K562 (cell line): ENCODE measurements around the gene AP2A2. TPM values are rescaled to one million over a fixed set of nuclear protein-coding genes. Genes with fewer than 3 reads are reported as not detected.

Experiments
- ATAC-seq: fragments of 200-7000 bp; cut with Tn5 transposase; 3 replicates; pipeline ENCODE4 v1.9.1; 2020; ENCODE audit warnings: moderate library complexity
- BruUV-seq: library from RNA; stranded (reverse); fragments of 400-500 nt; replicated peaks from 2 replicates; lab custom pipeline; 2021; lab: Mats Ljungman, UMichigan
- CTCF ChIA-PET: fragments of 300-600 bp; formaldehyde crosslinking; extraction: SDS; loops from one replicate; lab custom pipeline; 2021; ENCODE audit warnings: low intra/inter-chr PET ratio; lab: Yijun Ruan, JAX
- POLR2A ChIA-PET: fragments of 300-600, 350-650 bp; sonication (Branson Sonifier 250); formaldehyde crosslinking; extraction: SDS; loops from one replicate; lab custom pipeline; 2021; ENCODE audit warnings: antibody characterized with exemption, inconsistent platforms; lab: Yijun Ruan, JAX
- DNase-seq, 4 experiments: peaks; one replicate each; pipeline versions ENCODE4 v3.0.0 to v3.0.0-alpha.2; 2011 to 2018; ENCODE audit warnings: low spot score in 3 of 4, mixed read lengths in 3 of 4; ENCODE audit errors: extremely low read depth in 1 of 4
- FAIRE-seq: peaks from 2 replicates; lab custom pipeline; 2011; peaks lifted over from hg19 to GRCh38; lab: Jason Lieb, UNC
- H2AFZ ChIP-seq: 2 replicates; pipeline ENCODE4 v1.6.0; 2011; ENCODE audit warnings: low read depth, low read length, control low read depth, inconsistent platforms
- H3K27ac ChIP-seq: fragments of 200-600 bp; 3 replicates; pipeline ENCODE4 v1.8.0; 2011; ENCODE audit warnings: low read depth, mild to moderate bottlenecking, control low read depth, inconsistent platforms, low read length, moderate library complexity, mixed read lengths; ENCODE audit errors: extremely low read depth
- H3K27me3 ChIP-seq, 2 experiments: fragments of 300-600 bp in 1 of 2; 2 replicates in 1 of 2; 3 replicates in 1 of 2; pipeline versions ENCODE4 v1.6.0 to v1.8.0; 2011; ENCODE audit warnings: inconsistent platforms in 2 of 2, low read length in 2 of 2, mild to moderate bottlenecking in 1 of 2, mixed read lengths in 1 of 2, moderate library complexity in 1 of 2; ENCODE audit not compliant: control insufficient read depth in 2 of 2, insufficient read depth in 2 of 2
- H3K36me3 ChIP-seq: fragments of 300-600 bp; 3 replicates; pipeline ENCODE4 v1.8.0; 2011; ENCODE audit warnings: mild to moderate bottlenecking, low read length, inconsistent platforms; ENCODE audit not compliant: control insufficient read depth, insufficient read depth
- H3K4me1 ChIP-seq, 2 experiments: fragments of 200-600 bp in 1 of 2; replicated peaks in 1 of 2; 2 replicates in 1 of 2; 3 replicates in 1 of 2; pipeline versions ENCODE4 v1.5.1 to v1.8.0; 2011; ENCODE audit warnings: inconsistent platforms in 2 of 2, low read length in 2 of 2, mild to moderate bottlenecking in 1 of 2, mixed read lengths in 1 of 2, moderate library complexity in 1 of 2; ENCODE audit not compliant: control insufficient read depth in 2 of 2, insufficient read depth in 2 of 2
- H3K4me2 ChIP-seq: 2 replicates; pipeline ENCODE4 v1.6.1; 2011; ENCODE audit warnings: low read length, control low read depth, inconsistent platforms, mixed read lengths; ENCODE audit not compliant: insufficient read depth
- H3K4me3 ChIP-seq: fragments of 200-600 bp; sonication (generic), shearing (Covaris generic); 2 replicates; pipeline ENCODE4 v1.5.1; 2016; ENCODE audit warnings: control low read depth, inconsistent platforms
- H3K79me2 ChIP-seq: fragments of 200-600 bp; 3 replicates; pipeline ENCODE4 v1.8.0; 2011; ENCODE audit warnings: low read length, inconsistent platforms; ENCODE audit not compliant: control insufficient read depth, insufficient read depth
- H3K9ac ChIP-seq, 2 experiments: 2 replicates each; pipeline versions ENCODE4 v1.6.0 to v1.6.1; 2011; ENCODE audit warnings: low read depth in 2 of 2, low read length in 2 of 2, control low read depth in 1 of 2, inconsistent platforms in 1 of 2, mild to moderate bottlenecking in 1 of 2, mixed read lengths in 1 of 2; ENCODE audit not compliant: insufficient read depth in 1 of 2
- H3K9me1 ChIP-seq: one replicate; pipeline ENCODE4 v1.6.0; 2011; ENCODE audit warnings: inconsistent platforms, mild to moderate bottlenecking, low read length, moderate library complexity; ENCODE audit not compliant: control insufficient read depth, insufficient read depth
- H3K9me3 ChIP-seq: replicated peaks from 2 replicates; pipeline ENCODE4 v1.5.1; 2011; ENCODE audit warnings: low read depth, low read length, inconsistent platforms; ENCODE audit not compliant: control insufficient read depth, insufficient read depth
- H4K20me1 ChIP-seq: replicated peaks from 2 replicates; pipeline ENCODE4 v1.6.1; 2011; ENCODE audit warnings: low read length, inconsistent platforms, mixed read lengths; ENCODE audit not compliant: control insufficient read depth, insufficient read depth
- C11orf30 ChIP-seq: fragments of 450-650 bp; IDR thresholded peaks from 2 replicates; pipeline ENCODE4 v1.6.1; 2016; ENCODE audit warnings: low read depth, mild to moderate bottlenecking
- CHD4 ChIP-seq: fragments of 200-600 bp; sonication (generic); IDR thresholded peaks from 3 replicates; pipeline ENCODE4 v1.6.1; 2012; ENCODE audit warnings: low read depth, mild to moderate bottlenecking, mixed read lengths, low read length, inconsistent platforms; ENCODE audit not compliant: insufficient read depth, insufficient replicate concordance, poor library complexity, severe bottlenecking
- CTBP1 ChIP-seq: fragments of 450-650 bp; IDR thresholded peaks from 2 replicates; pipeline ENCODE4 v1.6.1; 2016; ENCODE audit warnings: borderline replicate concordance
- ELK3 ChIP-seq: fragments of 450-650 bp; formaldehyde crosslinking; IDR thresholded peaks from 2 replicates; pipeline ENCODE4 v1.4.0; 2020; ENCODE audit warnings: mild to moderate bottlenecking
- FOXK2 ChIP-seq, 2 experiments: fragments of 450-650 bp; IDR thresholded peaks in 1 of 2; conservative IDR thresholded peaks in 1 of 2; 2 replicates each; pipeline ENCODE4 v1.6.1; 2016; ENCODE audit warnings: low read depth in 2 of 2, mild to moderate bottlenecking in 1 of 2
- KLF10 ChIP-seq: fragments of 250-450 bp; sonication (Bioruptor Pico); IDR thresholded peaks from 2 replicates; pipeline ENCODE4 v1.6.1; 2021; ENCODE audit warnings: matching md5 sums
- NCOA4 ChIP-seq: fragments of 450-650 bp; IDR thresholded peaks from 2 replicates; pipeline ENCODE4 v1.6.1; 2018; ENCODE audit warnings: mild to moderate bottlenecking; ENCODE audit not compliant: partially characterized antibody
- POLR2AphosphoS2 ChIP-seq: IDR thresholded peaks from 2 replicates; pipeline ENCODE4 v1.6.1; 2012; ENCODE audit warnings: low read length, improper control_type of control experiment
- SMARCE1 ChIP-seq: fragments of 450-650 bp; IDR thresholded peaks from 2 replicates; pipeline ENCODE4 v1.7.1; 2016; ENCODE audit warnings: mild to moderate bottlenecking
- XRCC5 ChIP-seq: fragments of 200-400 bp; formaldehyde crosslinking; IDR thresholded peaks from 2 replicates; pipeline ENCODE4 v1.6.1; 2017; ENCODE audit warnings: low read depth, mild to moderate bottlenecking, low read length
- ZNF316 ChIP-seq: fragments of 450-650 bp; IDR thresholded peaks from 2 replicates; pipeline ENCODE4 v1.6.1; 2016
- ZNF639 ChIP-seq, 2 experiments: fragments of 200-800 bp in 1 of 2; sonication (Bioruptor generic) in 1 of 2; sonication (generic) in 1 of 2; formaldehyde crosslinking in 1 of 2; IDR thresholded peaks in 1 of 2; conservative IDR thresholded peaks in 1 of 2; 2 replicates each; pipeline versions ENCODE4 v1.5.0 to v1.6.1; 2016 to 2020; ENCODE audit warnings: missing compliant biosample characterization in 1 of 2, missing genetic modification characterization in 1 of 2, missing genetic modification reagents in 1 of 2
- WGBS: fragments of 100-300 bp; shearing (Covaris generic); methylation state at CpG from one replicate; pipeline ENCODE4 v1.1.6; 2016; ENCODE audit warnings: low coverage, mixed read lengths; ENCODE audit not compliant: insufficient coverage; ENCODE audit errors: missing lambda C conversion rate; 5-methylcytosine and 5-hydroxymethylcytosine counted together
- in situ Hi-C: fragments of 300-500 bp; cut with MboI; formaldehyde crosslinking; loops from 4 replicates; pipeline ENCODE4 v1.15.0; 2018; ENCODE audit warnings: inconsistent platforms, mixed read lengths
- intact Hi-C: fragments of 100-400 bp; cut with micrococcal nuclease; formaldehyde crosslinking; loops from 2 replicates; pipeline ENCODE4 v1.14.2; 2022
- polyA plus RNA-seq, 8 experiments: library from polyadenylated mRNA; depleted of rRNA in 4 of 8; stranded (reverse) in 5 of 8; unstranded in 3 of 8; fragments of >200 nt; fragmentation: Nextera tagmentation in 2 of 8; fragmentation: Illumina TruSeq in 1 of 8; extraction: Ambion mirVana in 2 of 8; extraction: Trizol in 1 of 8; gene quantifications; 2 replicates each; pipeline versions ENCODE4 v1.2.1 to v1.2.3, GENCODE V29; 2011 to 2014; ENCODE audit warnings: inconsistent platforms in 1 of 8, missing spikeins in 1 of 8
- total RNA-seq, 7 experiments: library from RNA; depleted of rRNA in 6 of 7; stranded (reverse); fragments of >200 nt in 6 of 7; fragmentation: Illumina TruSeq in 2 of 7; extraction: Trizol in 2 of 7; gene quantifications; 2 replicates each; pipeline versions ENCODE4 v1.2.1 to v1.2.3, GENCODE V29; 2011 to 2021; ENCODE audit warnings: low replicate concordance in 1 of 7
- TF ChIP-seq, protein P1 (sequence below): fragments of 450-650 bp; IDR thresholded peaks from 2 replicates; pipeline ENCODE4 v1.6.1; 2016; ENCODE audit warnings: low read depth, mild to moderate bottlenecking, moderate library complexity
- TF ChIP-seq, protein P2 (sequence below): fragments of 250-450 bp; sonication (Bioruptor Pico); IDR thresholded peaks from 2 replicates; pipeline ENCODE4 v1.9.0; 2021; ENCODE audit warnings: mild to moderate bottlenecking

The AP2A2 gene
- total and polyA plus RNA-seq, 9 of the 15 experiments (the other 6 are each of a cell fraction or from before 2014, with no cell fraction given): 0.69 to 41.7 (median 15.2) TPM

DNA sequence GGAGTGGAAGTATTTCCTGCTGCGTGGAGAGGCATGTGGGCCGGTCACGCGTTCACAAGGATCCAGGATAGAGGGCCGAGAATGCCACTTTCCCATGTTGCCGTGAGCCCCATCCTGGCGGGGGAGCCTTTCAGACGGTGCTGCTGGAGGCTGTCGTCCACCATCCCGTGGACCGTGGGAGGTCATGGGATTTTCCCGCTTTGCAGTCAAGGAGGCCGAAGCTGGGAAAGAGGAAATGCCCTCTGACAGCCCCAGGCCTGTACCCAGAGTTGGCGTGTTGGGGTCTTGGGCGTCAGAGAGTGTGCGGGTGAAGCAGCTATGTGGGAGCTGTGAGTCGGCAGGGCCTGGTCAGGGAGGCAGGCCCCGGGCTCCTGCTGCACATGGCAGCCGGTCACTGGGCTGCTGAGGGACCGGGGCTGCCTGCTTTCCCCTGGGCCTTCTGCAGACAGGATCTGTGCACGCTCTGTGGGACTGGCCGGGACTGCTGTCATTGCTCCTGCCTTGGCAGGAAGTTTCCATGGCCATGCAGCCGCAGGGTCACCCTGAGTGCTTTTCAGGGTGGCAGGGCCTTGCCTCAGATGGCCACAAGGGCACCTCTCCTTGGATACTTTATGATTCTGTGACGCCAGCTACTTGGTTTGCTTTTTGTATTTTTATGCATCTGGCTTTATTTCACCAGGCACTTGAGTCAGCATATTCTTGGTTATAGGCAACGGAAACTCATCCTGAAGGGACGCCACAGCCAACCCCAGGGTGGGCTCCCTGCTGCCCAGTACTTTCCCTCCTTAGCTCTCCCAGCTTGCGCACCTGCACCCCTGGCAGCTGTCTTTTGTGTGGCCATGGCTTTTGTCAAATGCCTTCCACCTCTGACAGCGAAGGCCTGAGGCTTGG, 52.4 kb downstream of the AP2A2 start:
- H3K79me2 ChIP-seq: no peaks in the 10 kb centered on the region
- ATAC-seq (no peak), FAIRE-seq (no peak), DNase-seq (no peak)
- H3K9me1 ChIP-seq: no peaks in the 10 kb centered on the region
- H3K27ac ChIP-seq: no peak overlapping the region
- 90% methylated on average over 24 of the region's 28 CpGs for WGBS
- H3K9ac ChIP-seq: peak overlapping the region in 1 of 2 experiments; percentile 45; a peak in 1 of 4 replicates
- BruUV-seq: no TSS peak
- in situ Hi-C loops (no loop called here), intact Hi-C loops (no loop called here)
- POLR2A ChIA-PET: no interaction called here
- peaks cover 44% of the 10 kb centered on the region; the same call in 1 of the 3 replicates for H3K36me3 ChIP-seq
- H3K4me1 ChIP-seq: peaks cover 0 to 27% of the 10 kb centered on the region in 2 experiments; a peak in 2 of 5 replicates
- CTCF ChIA-PET: interaction anchor here (0.7 kb wide), 1 partner anchor 91 kb away, joined by 3 read pairs; no protein-coding TSS in a partner anchor
- TF ChIP-seq CTBP1: no peak
- TF ChIP-seq CHD4: no peak
- no peak for TF ChIP-seq POLR2AphosphoS2
- no peak for TF ChIP-seq ELK3 (CRISPR knock-in tag)
- 0 out of 2 replicates have a peak, but pooled peaks have one; percentile 22 for TF ChIP-seq C11orf30
- TF ChIP-seq, protein P1, sequence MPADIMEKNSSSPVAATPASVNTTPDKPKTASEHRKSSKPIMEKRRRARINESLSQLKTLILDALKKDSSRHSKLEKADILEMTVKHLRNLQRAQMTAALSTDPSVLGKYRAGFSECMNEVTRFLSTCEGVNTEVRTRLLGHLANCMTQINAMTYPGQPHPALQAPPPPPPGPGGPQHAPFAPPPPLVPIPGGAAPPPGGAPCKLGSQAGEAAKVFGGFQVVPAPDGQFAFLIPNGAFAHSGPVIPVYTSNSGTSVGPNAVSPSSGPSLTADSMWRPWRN: no peak
- TF ChIP-seq XRCC5: no peak
- no peak for TF ChIP-seq FOXK2 (conservative IDR thresholded peaks at IDR 0.05 in 1 of 2, IDR thresholded peaks at IDR 0.05 in 1 of 2; ENCODE audit: low read depth in 2 of 2)
- TF ChIP-seq, protein P2, sequence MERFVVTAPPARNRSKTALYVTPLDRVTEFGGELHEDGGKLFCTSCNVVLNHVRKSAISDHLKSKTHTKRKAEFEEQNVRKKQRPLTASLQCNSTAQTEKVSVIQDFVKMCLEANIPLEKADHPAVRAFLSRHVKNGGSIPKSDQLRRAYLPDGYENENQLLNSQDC (CRISPR knock-in tag): no peak
- TF ChIP-seq NCOA4: no peak
- 0 out of 4 replicates have a peak, but pooled peaks of 1 of the 2 experiments have one; percentile 6 for TF ChIP-seq ZNF639 (CRISPR knock-in tag; conservative IDR thresholded peaks at IDR 0.05 in 1 of 2, IDR thresholded peaks at IDR 0.05 in 1 of 2)
- TF ChIP-seq SMARCE1: no peak
- no peak for TF ChIP-seq KLF10
- TF ChIP-seq ZNF316: peak; percentile 56
- no peaks in the 10 kb centered on the region for H3K27me3 ChIP-seq
- no peak overlapping the region for H3K4me2 ChIP-seq
- H2AFZ ChIP-seq: no peak overlapping the region
- H4K20me1 ChIP-seq: no peaks in the 10 kb centered on the region
- H3K4me3 ChIP-seq: no peak overlapping the region
- no peaks in the 10 kb centered on the region for H3K9me3 ChIP-seq
